ENCODE measurements around the gene RABGAP1L.

- no peak for TF ChIP-seq POLR2A (IDR thresholded peaks at IDR 0.05; ENCODE audit: extremely low read depth, insufficient read length)
- no peak for TF ChIP-seq CTCF (IDR thresholded peaks at IDR 0.05; ENCODE audit: low read depth, low read length)
Measured at GRCh38 chr1:174996476-174996875, 837.2 kb downstream of the RABGAP1L start.
